Osteoblast (primary cell): Measurements from ENCODE around the gene TMEM178B. TPM values are rescaled to one million over a fixed set of nuclear protein-coding genes. Genes with fewer than 3 reads are reported as not detected.
"Not testable (repeated sequence)": the region's sequence is repeated elsewhere in the genome, so short reads cannot be mapped to it uniquely, and the experiment has no call there.

ENCODE experiments used
- DNase-seq: peaks from one replicate; pipeline ENCODE4 v3.0.0; 2011; ENCODE audit warnings: low spot score, mixed read lengths; ENCODE audit not compliant: insufficient read length; ENCODE audit errors: missing footprints
- H2AFZ ChIP-seq: 2 replicates; pipeline ENCODE4 v1.6.0; 2011; ENCODE audit warnings: mild to moderate bottlenecking, low read length
- H3K27ac ChIP-seq: 2 replicates; pipeline ENCODE4 v1.5.1; 2011; ENCODE audit warnings: mild to moderate bottlenecking, low read depth, low read length, moderate library complexity
- H3K27me3 ChIP-seq: 2 replicates; pipeline ENCODE4 v1.6.0; 2012; ENCODE audit warnings: mild to moderate bottlenecking, control low read depth, inconsistent platforms, low read length, moderate library complexity; ENCODE audit not compliant: insufficient read depth
- H3K36me3 ChIP-seq: 2 replicates; pipeline ENCODE4 v1.5.1; 2011; ENCODE audit warnings: mild to moderate bottlenecking, low read length, control low read depth, moderate library complexity; ENCODE audit not compliant: insufficient read depth
- H3K4me1 ChIP-seq: 2 replicates; pipeline ENCODE4 v1.5.1; 2011; ENCODE audit warnings: mild to moderate bottlenecking, low read length, control low read depth, moderate library complexity; ENCODE audit not compliant: insufficient read depth
- H3K4me2 ChIP-seq: 2 replicates; pipeline ENCODE4 v1.6.0; 2011; ENCODE audit warnings: mild to moderate bottlenecking, low read length; ENCODE audit not compliant: insufficient read depth
- H3K4me3 ChIP-seq: fragments of 200-600 bp; sonication (generic); 3 replicates; pipeline ENCODE4 v1.5.1; 2012; ENCODE audit warnings: mild to moderate bottlenecking, low read length, inconsistent platforms; ENCODE audit not compliant: insufficient read depth
- H3K79me2 ChIP-seq: 2 replicates; pipeline ENCODE4 v1.6.0; 2012; ENCODE audit warnings: mild to moderate bottlenecking, low read length, control low read depth, inconsistent platforms; ENCODE audit not compliant: insufficient read depth
- H3K9me3 ChIP-seq: 2 replicates; pipeline ENCODE4 v1.5.1; 2011; ENCODE audit warnings: low read depth, low read length, control low read depth
- H4K20me1 ChIP-seq: 2 replicates; pipeline ENCODE4 v1.6.0; 2012; ENCODE audit warnings: mild to moderate bottlenecking, low read length, control low read depth; ENCODE audit not compliant: insufficient read depth
- total RNA-seq: library from RNA; depleted of rRNA; stranded (reverse); fragments of >200 nt; gene quantifications from 2 replicates; pipeline ENCODE4 v1.2.3, GENCODE V29; 2012
- TF ChIP-seq, protein P1 (sequence below): IDR thresholded peaks from 2 replicates; pipeline ENCODE4 v1.5.1; 2011; ENCODE audit warnings: mild to moderate bottlenecking, low read depth, low read length, moderate library complexity; ENCODE audit errors: extremely low read depth

The TMEM178B gene
- total RNA-seq, 1 donor = 1.1 TPM

DNA sequence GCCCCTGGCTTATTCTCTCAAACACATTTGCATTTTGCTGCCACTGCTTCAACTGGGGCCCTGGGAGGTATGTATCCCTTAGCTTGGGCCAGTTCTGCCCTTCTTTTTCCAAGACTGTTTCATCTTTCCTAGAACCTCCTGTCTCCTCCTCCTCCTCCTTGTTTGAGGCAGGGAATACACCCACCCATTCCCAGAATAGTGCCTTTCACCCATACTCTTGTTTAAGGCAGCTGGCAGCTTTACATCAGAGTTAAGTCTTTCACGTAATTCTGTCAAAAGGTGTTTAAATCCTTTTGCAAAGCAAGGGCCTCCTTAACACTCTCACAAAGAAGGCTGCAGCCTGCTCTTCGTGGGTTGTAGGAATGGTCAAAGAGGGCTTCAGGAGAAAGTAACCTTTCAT is 326.5 kb downstream of the TMEM178B start:
- Histone ChIP-seq H3K4me1 (no peaks in the 10 kb centered on the region), H3K9me3 (no peaks in the 10 kb centered on the region), H4K20me1 (no peaks in the 10 kb centered on the region), H3K27ac (no peak overlapping the region), H3K27me3 (no peaks in the 10 kb centered on the region), H3K79me2 (no peaks in the 10 kb centered on the region), H3K4me2 (no peak overlapping the region), H3K4me3 (no peak overlapping the region), H2AFZ (no peak overlapping the region), H3K36me3 (no peaks in the 10 kb centered on the region)
- TF ChIP-seq, protein P1, sequence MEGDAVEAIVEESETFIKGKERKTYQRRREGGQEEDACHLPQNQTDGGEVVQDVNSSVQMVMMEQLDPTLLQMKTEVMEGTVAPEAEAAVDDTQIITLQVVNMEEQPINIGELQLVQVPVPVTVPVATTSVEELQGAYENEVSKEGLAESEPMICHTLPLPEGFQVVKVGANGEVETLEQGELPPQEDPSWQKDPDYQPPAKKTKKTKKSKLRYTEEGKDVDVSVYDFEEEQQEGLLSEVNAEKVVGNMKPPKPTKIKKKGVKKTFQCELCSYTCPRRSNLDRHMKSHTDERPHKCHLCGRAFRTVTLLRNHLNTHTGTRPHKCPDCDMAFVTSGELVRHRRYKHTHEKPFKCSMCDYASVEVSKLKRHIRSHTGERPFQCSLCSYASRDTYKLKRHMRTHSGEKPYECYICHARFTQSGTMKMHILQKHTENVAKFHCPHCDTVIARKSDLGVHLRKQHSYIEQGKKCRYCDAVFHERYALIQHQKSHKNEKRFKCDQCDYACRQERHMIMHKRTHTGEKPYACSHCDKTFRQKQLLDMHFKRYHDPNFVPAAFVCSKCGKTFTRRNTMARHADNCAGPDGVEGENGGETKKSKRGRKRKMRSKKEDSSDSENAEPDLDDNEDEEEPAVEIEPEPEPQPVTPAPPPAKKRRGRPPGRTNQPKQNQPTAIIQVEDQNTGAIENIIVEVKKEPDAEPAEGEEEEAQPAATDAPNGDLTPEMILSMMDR = no peak
- no peak for DNase-seq

DNA sequence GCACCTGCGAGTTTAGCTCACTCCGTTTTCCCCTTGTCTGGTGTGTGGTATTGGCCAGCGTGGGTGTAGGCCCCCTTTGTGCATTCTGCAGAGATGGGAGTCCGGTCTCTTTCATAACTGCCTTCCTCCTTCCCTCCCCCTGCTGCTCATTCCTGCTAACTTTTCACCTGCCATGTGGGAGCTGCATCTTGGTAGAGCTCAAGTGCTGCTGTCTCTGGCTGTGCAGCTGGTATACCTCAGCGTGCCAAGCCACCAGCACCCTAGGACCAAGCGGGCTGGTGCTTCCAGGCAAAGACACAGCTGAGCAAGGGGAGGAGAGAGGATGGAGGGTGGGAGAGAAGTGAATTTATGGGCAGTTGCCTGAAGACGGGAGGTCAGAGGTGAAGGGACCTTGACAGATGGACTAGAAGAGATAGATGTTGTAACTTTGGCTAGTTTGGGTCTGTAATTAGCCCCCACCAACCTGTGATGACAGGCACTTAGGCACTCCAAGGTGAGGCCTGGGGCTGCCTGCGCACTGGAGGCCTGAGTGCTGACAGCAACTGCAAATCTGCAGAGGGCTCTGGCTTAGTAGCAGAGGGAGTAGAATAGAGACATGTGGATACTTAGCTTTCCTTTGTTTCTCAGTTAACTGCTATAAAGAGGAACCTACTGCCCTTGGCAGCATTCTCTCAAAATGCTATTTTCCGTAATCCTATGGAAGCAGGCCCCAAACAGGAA is 328.6 kb downstream of the TMEM178B start:
- no peak overlapping the region for H3K27ac ChIP-seq
- no peaks in the 10 kb centered on the region for H3K4me1 ChIP-seq
- no peaks in the 10 kb centered on the region for H3K27me3 ChIP-seq
- no peak overlapping the region for H2AFZ ChIP-seq
- H3K9me3 ChIP-seq = no peaks in the 10 kb centered on the region
- H3K4me2 ChIP-seq = no peak overlapping the region
- H3K4me3 ChIP-seq = no peak overlapping the region
- no peaks in the 10 kb centered on the region for H3K79me2 ChIP-seq
- H4K20me1 ChIP-seq = no peaks in the 10 kb centered on the region
- DNase-seq = peak; percentile 58
- TF ChIP-seq, protein P1 = no peak
- H3K36me3 ChIP-seq = no peaks in the 10 kb centered on the region

DNA sequence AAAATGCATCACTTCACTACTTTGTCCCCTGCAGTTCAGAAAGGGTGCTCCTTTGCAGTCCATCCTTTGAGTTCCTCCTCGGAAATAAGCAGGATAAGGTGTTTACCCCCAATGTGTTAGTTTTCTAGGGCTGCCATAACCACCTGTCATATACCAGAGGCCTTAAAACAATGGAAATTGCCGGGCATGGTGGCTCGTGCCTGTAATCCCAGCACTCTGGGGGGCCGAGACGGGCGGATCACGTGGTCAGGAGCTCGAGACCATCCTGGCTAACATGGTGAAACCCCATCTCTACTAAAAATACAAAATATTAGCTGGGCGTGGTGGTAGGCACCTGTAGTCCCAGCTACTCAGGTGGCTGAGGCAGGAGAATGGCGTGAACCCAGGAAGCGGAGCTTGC is 330.0 kb downstream of the TMEM178B start:
- H3K4me2 ChIP-seq, H3K4me3 ChIP-seq, H3K9me3 ChIP-seq, H3K27ac ChIP-seq, H3K27me3 ChIP-seq, H3K79me2 ChIP-seq, H2AFZ ChIP-seq, H4K20me1 ChIP-seq, H3K36me3 ChIP-seq, H3K4me1 ChIP-seq, DNase-seq: not testable (repeated sequence)

DNA sequence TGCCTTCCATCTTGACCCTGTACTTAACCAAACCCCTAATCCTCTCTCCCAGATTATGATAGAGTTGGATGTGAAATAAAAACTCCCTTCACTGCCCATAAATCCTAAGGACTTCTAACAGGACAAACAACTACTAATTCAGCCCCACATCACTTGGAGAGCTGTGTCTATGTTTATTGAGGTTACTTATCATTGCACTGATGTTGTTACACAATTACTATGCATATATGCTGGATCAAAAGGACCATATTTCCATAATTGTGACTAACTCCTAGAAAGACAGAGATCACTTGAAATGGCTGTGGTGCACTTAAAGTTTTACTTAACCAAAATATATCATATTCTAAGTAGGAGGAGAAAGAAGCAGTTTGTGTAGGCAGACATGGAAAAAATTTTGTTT is 332.5 kb downstream of the TMEM178B start:
- no peaks in the 10 kb centered on the region for H4K20me1 ChIP-seq
- H3K36me3 ChIP-seq = no peaks in the 10 kb centered on the region
- H3K4me2 ChIP-seq = no peak overlapping the region
- no peaks in the 10 kb centered on the region for H3K27me3 ChIP-seq
- H3K4me1 ChIP-seq = no peaks in the 10 kb centered on the region
- H2AFZ ChIP-seq = no peak overlapping the region
- H3K79me2 ChIP-seq = no peaks in the 10 kb centered on the region
- no peak overlapping the region for H3K27ac ChIP-seq
- DNase-seq = no peak
- no peaks in the 10 kb centered on the region for H3K9me3 ChIP-seq
- H3K4me3 ChIP-seq = no peak overlapping the region
- TF ChIP-seq, protein P1 = no peak
